ENCODE measurements around the gene ANKIB1. TPM values are rescaled to one million over a fixed set of nuclear protein-coding genes. Genes with fewer than 3 reads are reported as not detected.

The ANKIB1 gene
- total RNA-seq, 2 experiments from 2014 or later: 60.0 to 66.9 TPM

- TF ChIP-seq CTCF (IDR thresholded peaks at IDR 0.05): no peak
- no peak overlapping the region for H3K4me3 ChIP-seq (ENCODE audit: low read length)
- no peaks in the 10 kb centered on the region for H3K36me3 ChIP-seq (ENCODE audit: insufficient read depth, low read length)
- no peaks in the 10 kb centered on the region for H3K4me1 Mint-ChIP-seq (ENCODE audit: low read depth)
- H3K27ac ChIP-seq (ENCODE audit: low read depth in 1 of 2, low read length in 2 of 2): no peak overlapping the region
- H3K27me3 Mint-ChIP-seq: peaks cover 2% of the 10 kb centered on the region
- DNase-seq (no peak), ATAC-seq (ENCODE audit: poor library complexity) (no peak)
- H3K4me1 ChIP-seq (ENCODE audit: insufficient read depth, low read length): no peaks in the 10 kb centered on the region
- H3K4me3 Mint-ChIP-seq: no peak overlapping the region
- H3K9me3 Mint-ChIP-seq: no peaks in the 10 kb centered on the region
- H3K27ac Mint-ChIP-seq: no peak overlapping the region
- no peaks in the 10 kb centered on the region for H3K36me3 Mint-ChIP-seq (ENCODE audit: low read depth)
- peaks cover 1 to 3% of the 10 kb centered on the region in 2 experiments for H3K27me3 ChIP-seq (ENCODE audit: control insufficient read depth in 1 of 2, insufficient read depth in 2 of 2, low read length in 2 of 2)
- POLR2A ChIA-PET: interaction anchor here (0.6 to 1.3 kb wide), 2 partner anchors 27 to 29 kb away, joined by 3 read pairs; partner anchors contain the start of gene GATAD1
- CTCF ChIA-PET: no interaction called here
- H3K9me3 ChIP-seq (ENCODE audit: control insufficient read depth in 1 of 2, insufficient read depth in 1 of 2, low read length in 2 of 2): no peaks in the 10 kb centered on the region
- intact Hi-C loops (cut with DNase I, micrococcal nuclease): no loop called here
Measured at GRCh38 chr7:92417913-92418312, 172.1 kb downstream of the ANKIB1 start.

GRCh38 chr7:92421676-92422435 is 176.1 kb downstream of the ANKIB1 start:
- Histone ChIP-seq H3K4me3 (ENCODE audit: low read length) (no peak overlapping the region), H3K36me3 (ENCODE audit: insufficient read depth, low read length) (no peaks in the 10 kb centered on the region), H3K27ac (ENCODE audit: low read depth in 1 of 2, low read length in 2 of 2) (no peak overlapping the region), H3K9me3 (ENCODE audit: control insufficient read depth in 1 of 2, insufficient read depth in 1 of 2, low read length in 2 of 2) (no peaks in the 10 kb centered on the region), H3K27me3 (ENCODE audit: control insufficient read depth in 1 of 2, insufficient read depth in 2 of 2, low read length in 2 of 2) (peaks cover 2 to 11% of the 10 kb centered on the region in 2 experiments), H3K4me1 (ENCODE audit: insufficient read depth, low read length) (peaks cover 11% of the 10 kb centered on the region)
- ChIA-PET CTCF (interaction anchor here (4.5 kb wide), 1 partner anchor 26 kb away, joined by 41 read pairs; the partner anchor contains the start of gene GATAD1), POLR2A (interaction anchor here (6.0 kb wide), 1 partner anchor 26 kb away, joined by 50 read pairs; the partner anchor contains the start of gene GATAD1)
- peaks cover 12% of the 10 kb centered on the region for H3K27me3 Mint-ChIP-seq
- TF ChIP-seq CTCF (IDR thresholded peaks at IDR 0.05): no peak
- no peaks in the 10 kb centered on the region for H3K36me3 Mint-ChIP-seq (ENCODE audit: low read depth)
- H3K4me3 Mint-ChIP-seq: no peak overlapping the region
- DNase-seq: no peak
- no peak overlapping the region for H3K27ac Mint-ChIP-seq
- intact Hi-C loops (cut with DNase I, micrococcal nuclease): loop anchor here (5.0 kb wide), 2 partner anchors 40 to 630 kb away; no protein-coding TSS in a partner anchor
- H3K4me1 Mint-ChIP-seq (ENCODE audit: low read depth): peaks cover 12% of the 10 kb centered on the region
- ATAC-seq (ENCODE audit: poor library complexity): no peak
- no peaks in the 10 kb centered on the region for H3K9me3 Mint-ChIP-seq

- no peaks in the 10 kb centered on the region for H3K36me3 ChIP-seq (ENCODE audit: insufficient read depth, low read length)
- Mint-ChIP-seq H3K4me3 (no peak overlapping the region), H3K27me3 (peaks cover 22% of the 10 kb centered on the region), H3K4me1 (ENCODE audit: low read depth) (peaks cover 12% of the 10 kb centered on the region), H3K36me3 (ENCODE audit: low read depth) (no peaks in the 10 kb centered on the region), H3K9me3 (no peaks in the 10 kb centered on the region), H3K27ac (no peak overlapping the region)
- peaks cover 11% of the 10 kb centered on the region for H3K4me1 ChIP-seq (ENCODE audit: insufficient read depth, low read length)
- H3K4me3 ChIP-seq (ENCODE audit: low read length): no peak overlapping the region
- ATAC-seq (ENCODE audit: poor library complexity): no peak
- TF ChIP-seq CTCF (IDR thresholded peaks at IDR 0.05): no peak
- no peak for DNase-seq
- intact Hi-C loops (cut with DNase I, micrococcal nuclease): loop anchor here (5.0 kb wide), 2 partner anchors 39 to 629 kb away; no protein-coding TSS in a partner anchor
- H3K27ac ChIP-seq (ENCODE audit: low read depth in 1 of 2, low read length in 2 of 2): no peak overlapping the region
- POLR2A ChIA-PET: interaction anchor here (6.0 kb wide), 1 partner anchor 25 kb away, joined by 50 read pairs; the partner anchor contains the start of gene GATAD1
- H3K9me3 ChIP-seq (ENCODE audit: control insufficient read depth in 1 of 2, insufficient read depth in 1 of 2, low read length in 2 of 2): no peaks in the 10 kb centered on the region
- H3K27me3 ChIP-seq (ENCODE audit: control insufficient read depth in 1 of 2, insufficient read depth in 2 of 2, low read length in 2 of 2): peaks cover 2 to 11% of the 10 kb centered on the region in 2 experiments
- CTCF ChIA-PET: interaction anchor here (4.5 kb wide), 1 partner anchor 25 kb away, joined by 41 read pairs; the partner anchor contains the start of gene GATAD1
Measured at GRCh38 chr7:92422926-92423325, 177.2 kb downstream of the ANKIB1 start.

Data from CD4-positive, alpha-beta T cell (primary cell).